ENCODE measurements around the gene KDM4C. TPM values are rescaled to one million over a fixed set of nuclear protein-coding genes. Genes with fewer than 3 reads are reported as not detected.

KDM4C gene
- total and polyA plus RNA-seq, 2 donors (not counting 1 experiment from before 2014, with no cell fraction given): 13.0 to 39.0 TPM

GRCh38 chr9:7163932-7164331, 406.2 kb downstream of the KDM4C start:
- H3K36me3 ChIP-seq (ENCODE audit: control insufficient read depth, insufficient read depth, low read length): no peaks in the 10 kb centered on the region
- H4K20me1 ChIP-seq (ENCODE audit: control insufficient read depth, extremely low read depth, insufficient read depth, low read length): no peaks in the 10 kb centered on the region
- no peak for DNase-seq (ENCODE audit: low read depth in 2 of 2)
- no peak overlapping the region for H3K27ac ChIP-seq (ENCODE audit: insufficient read depth, low read length)
- H2AFZ ChIP-seq (ENCODE audit: low read length): no peak overlapping the region
- H3K27me3 ChIP-seq (ENCODE audit: control insufficient read depth, insufficient read depth, low read length): no peaks in the 10 kb centered on the region
- no peaks in the 10 kb centered on the region for H3K79me2 ChIP-seq (ENCODE audit: control insufficient read depth, insufficient read depth, low read length)
- no peaks in the 10 kb centered on the region for H3K9me3 ChIP-seq (ENCODE audit: control insufficient read depth, insufficient read depth, low read depth, low read length)
- no peak overlapping the region for H3K4me2 ChIP-seq (ENCODE audit: extremely low read depth, insufficient read depth, low read length)
- TF ChIP-seq EZH2 (IDR thresholded peaks at IDR 0.05; ENCODE audit: low read length, missing control alignments) (no peak), CTCF (conservative IDR thresholded peaks at IDR 0.05 in 1 of 2, IDR thresholded peaks at IDR 0.05 in 1 of 2; ENCODE audit: low read depth in 1 of 2, low read length in 2 of 2) (no peak)
- H3K4me1 ChIP-seq (ENCODE audit: control insufficient read depth, extremely low read depth, insufficient read depth, low read length): no peaks in the 10 kb centered on the region
- H3K9ac ChIP-seq (ENCODE audit: insufficient read depth, low read length): no peak overlapping the region
- no peak overlapping the region for H3K4me3 ChIP-seq (replicated peaks in 1 of 4; ENCODE audit: control extremely low read depth in 1 of 4, insufficient read depth in 1 of 4, low read depth in 3 of 4, low read length in 4 of 4)

- Histone ChIP-seq H3K4me2 (ENCODE audit: extremely low read depth, insufficient read depth, low read length) (no peak overlapping the region), H3K4me1 (ENCODE audit: control insufficient read depth, extremely low read depth, insufficient read depth, low read length) (no peaks in the 10 kb centered on the region), H3K36me3 (ENCODE audit: control insufficient read depth, insufficient read depth, low read length) (no peaks in the 10 kb centered on the region), H3K27ac (ENCODE audit: insufficient read depth, low read length) (no peak overlapping the region), H3K9ac (ENCODE audit: insufficient read depth, low read length) (no peak overlapping the region), H3K79me2 (ENCODE audit: control insufficient read depth, insufficient read depth, low read length) (no peaks in the 10 kb centered on the region), H3K4me3 (replicated peaks in 1 of 4; ENCODE audit: control extremely low read depth in 1 of 4, insufficient read depth in 1 of 4, low read depth in 3 of 4, low read length in 4 of 4) (no peak overlapping the region), H3K9me3 (ENCODE audit: control insufficient read depth, insufficient read depth, low read depth, low read length) (no peaks in the 10 kb centered on the region), H3K27me3 (ENCODE audit: control insufficient read depth, insufficient read depth, low read length) (no peaks in the 10 kb centered on the region), H2AFZ (ENCODE audit: low read length) (no peak overlapping the region), H4K20me1 (ENCODE audit: control insufficient read depth, extremely low read depth, insufficient read depth, low read length) (no peaks in the 10 kb centered on the region)
- no peak for DNase-seq (ENCODE audit: low read depth in 2 of 2)
- TF ChIP-seq CTCF (conservative IDR thresholded peaks at IDR 0.05 in 1 of 2, IDR thresholded peaks at IDR 0.05 in 1 of 2; ENCODE audit: low read depth in 1 of 2, low read length in 2 of 2) (no peak), EZH2 (IDR thresholded peaks at IDR 0.05; ENCODE audit: low read length, missing control alignments) (no peak)
Measured at GRCh38 chr9:7164440-7165330, 406.9 kb downstream of the KDM4C start.

GRCh38 chr9:7165331-7165975, 407.7 kb downstream of the KDM4C start:
- H3K36me3 ChIP-seq (ENCODE audit: control insufficient read depth, insufficient read depth, low read length): no peaks in the 10 kb centered on the region
- H2AFZ ChIP-seq (ENCODE audit: low read length): no peak overlapping the region
- H3K9ac ChIP-seq (ENCODE audit: insufficient read depth, low read length): no peak overlapping the region
- no peaks in the 10 kb centered on the region for H3K27me3 ChIP-seq (ENCODE audit: control insufficient read depth, insufficient read depth, low read length)
- H3K4me2 ChIP-seq (ENCODE audit: extremely low read depth, insufficient read depth, low read length): no peak overlapping the region
- DNase-seq (ENCODE audit: low read depth in 2 of 2): no peak
- no peak overlapping the region for H3K4me3 ChIP-seq (replicated peaks in 1 of 4; ENCODE audit: control extremely low read depth in 1 of 4, insufficient read depth in 1 of 4, low read depth in 3 of 4, low read length in 4 of 4)
- H3K9me3 ChIP-seq (ENCODE audit: control insufficient read depth, insufficient read depth, low read depth, low read length): no peaks in the 10 kb centered on the region
- no peak overlapping the region for H3K27ac ChIP-seq (ENCODE audit: insufficient read depth, low read length)
- no peak for TF ChIP-seq EZH2 (IDR thresholded peaks at IDR 0.05; ENCODE audit: low read length, missing control alignments)
- TF ChIP-seq CTCF (conservative IDR thresholded peaks at IDR 0.05 in 1 of 2, IDR thresholded peaks at IDR 0.05 in 1 of 2; ENCODE audit: low read depth in 1 of 2, low read length in 2 of 2): no peak
- H3K79me2 ChIP-seq (ENCODE audit: control insufficient read depth, insufficient read depth, low read length): no peaks in the 10 kb centered on the region
- no peaks in the 10 kb centered on the region for H3K4me1 ChIP-seq (ENCODE audit: control insufficient read depth, extremely low read depth, insufficient read depth, low read length)
- no peaks in the 10 kb centered on the region for H4K20me1 ChIP-seq (ENCODE audit: control insufficient read depth, extremely low read depth, insufficient read depth, low read length)
